NT2/D1 (cell line): Measurements from ENCODE around the gene ALPI.

ENCODE experiments used
- YY1 ChIP-seq: IDR thresholded peaks from 2 replicates; pipeline ENCODE4 v1.6.1; 2011; ENCODE audit not compliant: insufficient read length, insufficient read depth
- ZNF274 ChIP-seq: IDR thresholded peaks from 2 replicates; pipeline ENCODE4 v1.6.1; 2011; ENCODE audit warnings: mild to moderate bottlenecking, low read depth, low read length

DNA sequence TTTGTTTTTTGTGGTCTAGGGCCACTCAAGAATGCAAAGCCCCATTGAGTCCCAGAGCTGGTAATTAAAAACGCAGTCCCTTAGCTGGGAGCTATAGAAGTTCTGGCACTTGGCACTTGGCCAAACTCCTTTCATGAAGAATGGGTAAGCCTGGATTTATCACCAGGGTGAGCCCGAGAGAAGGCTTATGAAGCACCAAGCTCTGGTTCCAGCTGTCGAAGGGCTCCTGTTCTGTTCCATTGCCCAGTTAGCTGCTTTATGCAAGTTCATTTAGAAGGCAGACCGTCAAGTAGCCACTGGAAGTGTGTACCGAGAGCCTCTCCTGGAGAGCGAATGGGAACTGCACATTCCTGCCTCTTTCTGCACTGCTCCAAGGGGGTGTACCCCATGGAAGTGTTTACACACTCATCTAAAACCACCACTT is 17.5 kb downstream of the ALPI start:
- no peak for TF ChIP-seq YY1
- no peak for TF ChIP-seq ZNF274
